Hematopoietic multipotent progenitor cell treated with erythropoietin and hydrocortisone succinate and interleukin-3 and kit ligand, for 8 days (in vitro differentiated cells): ENCODE measurements around the gene C2orf68.
A peak's percentile ranks its signal among the peaks of the same experiment; 100 is the strongest.
"Not testable (repeated sequence)": the region's sequence is repeated elsewhere in the genome, so short reads cannot be mapped to it uniquely, and the experiment has no call there.

ENCODE experiments used
- DNase-seq: peaks from one replicate; pipeline ENCODE4 v3.0.0-alpha.2; 2015

The C2orf68 gene

GRCh38 chr2:85611705-85612587 is at the start of gene C2orf68:
TSS of gene C2orf68 (minus strand) at chr2:85612066. CDS start at chr2:85611984, 82 bp downstream.
- peak; percentile 90 for DNase-seq

GRCh38 chr2:85661139-85661858 is 49.4 kb upstream of the C2orf68 start:
- DNase-seq = no peak

DNA sequence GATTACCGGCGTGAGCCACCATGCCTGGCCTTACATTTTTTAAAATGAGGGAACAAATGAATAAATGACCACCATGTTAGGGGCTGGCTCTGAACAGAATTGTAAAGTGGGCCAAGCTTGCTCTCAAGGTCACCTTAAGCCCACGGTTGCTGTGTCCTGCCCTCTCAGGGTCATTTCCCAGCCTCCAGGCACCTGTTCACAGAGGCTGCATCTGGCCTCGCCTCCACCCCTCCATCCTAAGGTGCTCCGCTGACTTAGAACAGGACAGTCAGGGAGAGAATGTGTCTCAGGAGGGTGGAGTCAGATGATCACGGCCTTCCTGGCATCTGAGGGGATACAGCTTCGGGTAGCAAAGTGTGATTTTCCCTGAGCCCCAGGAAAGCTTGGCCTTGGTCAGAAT is 48.9 kb upstream of the C2orf68 start:
- no peak for DNase-seq

DNA sequence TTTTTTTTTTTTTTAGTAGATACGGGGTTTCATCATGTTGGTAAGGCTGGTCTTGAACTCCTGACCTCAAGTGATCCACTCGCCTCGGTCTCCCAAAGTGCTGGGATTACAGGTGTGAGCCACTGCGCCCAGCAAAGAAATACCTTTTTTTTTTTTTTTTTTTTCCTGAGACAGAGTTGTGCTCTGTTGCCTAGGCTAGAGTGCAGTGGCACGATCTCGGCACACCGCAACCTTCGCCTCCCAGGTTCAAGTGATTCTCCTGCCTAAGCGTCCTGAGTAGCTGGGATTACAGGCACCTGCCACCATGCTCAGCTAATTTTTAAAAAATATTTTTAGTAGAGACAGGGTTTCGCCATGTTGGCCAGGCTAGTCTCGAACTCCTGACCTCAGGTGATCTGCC is 48.4 kb upstream of the C2orf68 start:
- DNase-seq = not testable (repeated sequence)

DNA sequence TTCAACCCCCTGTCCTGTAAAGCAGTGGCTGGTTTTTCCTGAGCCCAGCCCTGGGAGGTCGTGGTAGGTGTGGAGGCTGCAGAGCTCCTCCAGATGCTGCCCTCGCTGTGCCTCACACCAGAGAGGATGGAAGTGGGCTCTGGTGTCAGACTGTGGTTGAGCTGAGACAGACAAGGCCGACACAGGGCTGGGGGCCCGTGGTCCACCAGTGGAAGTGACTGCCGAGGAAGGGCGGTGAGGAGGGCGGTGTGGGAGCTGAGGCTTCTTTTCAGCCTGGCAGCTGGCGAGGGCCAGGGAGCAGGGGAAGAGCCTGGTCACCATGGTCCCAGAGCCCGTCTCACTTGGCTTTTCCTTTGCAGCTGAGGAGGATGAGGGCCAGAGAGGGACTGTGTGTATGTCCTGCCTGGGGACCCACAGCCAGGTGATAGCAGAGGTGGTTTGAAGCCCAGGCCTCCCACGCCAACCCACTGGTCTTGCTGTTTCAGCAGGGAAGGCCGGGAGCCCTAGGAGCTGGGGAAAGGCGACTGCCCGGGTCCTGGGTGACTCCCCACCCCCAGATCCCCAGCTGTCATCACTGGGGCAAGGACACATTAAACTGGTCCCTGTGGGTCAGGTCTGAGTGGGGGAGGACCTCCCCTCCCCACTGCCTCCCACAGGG is 47.6 kb upstream of the C2orf68 start:
- no peak for DNase-seq

- DNase-seq = not testable (repeated sequence)
Observed at GRCh38 chr2:85657399-85657798, 45.5 kb upstream of the C2orf68 start.

DNA sequence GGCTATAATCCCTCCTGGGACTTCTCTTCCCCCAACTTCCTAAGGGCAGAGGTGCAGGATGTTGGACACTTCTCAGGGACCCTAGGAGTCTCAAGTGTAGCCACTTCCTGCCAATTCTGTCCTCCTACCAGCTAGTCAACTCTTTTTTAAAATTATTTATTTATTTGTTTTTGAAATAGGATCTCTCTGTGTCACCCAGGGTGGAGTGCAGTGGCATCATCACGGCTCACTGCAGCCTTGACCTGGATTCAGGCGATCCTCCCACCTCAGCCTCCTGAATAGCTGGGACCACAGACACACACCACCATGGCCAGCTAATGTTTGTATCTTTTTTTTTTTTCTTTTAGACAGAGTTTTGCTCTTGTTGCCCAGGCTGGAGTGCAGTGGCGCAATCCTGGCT is 44.6 kb upstream of the C2orf68 start:
- no peak for DNase-seq

DNA sequence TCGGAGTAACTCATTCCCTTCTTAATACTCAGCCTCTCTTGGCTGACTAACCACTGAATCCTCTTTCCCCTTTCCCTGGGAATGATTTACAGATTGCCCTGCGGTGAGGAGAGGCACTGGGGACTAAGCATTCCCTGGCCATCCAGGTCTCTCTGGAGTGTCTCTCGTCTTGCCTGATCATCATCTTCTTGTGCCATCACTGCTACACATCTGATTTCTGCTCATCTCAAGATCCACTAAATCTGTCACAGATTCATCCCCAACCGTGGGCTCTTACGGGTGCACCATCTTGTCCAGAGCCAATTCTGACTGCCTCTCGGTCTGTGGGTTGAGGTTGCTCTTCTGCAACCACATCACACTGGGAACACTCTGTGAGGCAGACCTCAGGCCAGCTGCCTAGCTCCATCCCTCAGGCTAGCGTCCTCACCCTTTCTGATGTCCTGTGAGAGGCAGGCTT is 44.1 kb upstream of the C2orf68 start:
- no peak for DNase-seq

DNA sequence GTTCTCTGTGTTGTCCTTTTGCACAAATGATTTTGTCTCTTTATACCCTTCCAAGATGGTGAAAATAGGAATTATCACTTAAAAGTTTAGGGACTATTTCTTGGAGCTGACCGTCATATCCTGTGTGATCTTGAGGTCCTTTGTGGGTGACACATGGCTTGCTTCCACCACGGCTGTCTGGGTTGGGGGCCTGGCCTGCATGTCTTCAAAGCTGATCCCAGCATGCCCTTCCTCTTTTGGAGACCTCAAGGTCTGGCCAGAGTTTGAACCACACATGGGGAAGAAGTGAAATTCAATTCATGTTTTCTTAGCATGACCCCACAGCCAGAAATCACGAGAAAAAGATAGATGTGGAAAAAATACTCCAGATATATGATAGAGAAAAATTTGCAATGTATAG is 42.1 kb upstream of the C2orf68 start:
- no peak for DNase-seq

- no peak for DNase-seq
Observed at GRCh38 chr2:85652056-85652455, 40.2 kb upstream of the C2orf68 start.

DNA sequence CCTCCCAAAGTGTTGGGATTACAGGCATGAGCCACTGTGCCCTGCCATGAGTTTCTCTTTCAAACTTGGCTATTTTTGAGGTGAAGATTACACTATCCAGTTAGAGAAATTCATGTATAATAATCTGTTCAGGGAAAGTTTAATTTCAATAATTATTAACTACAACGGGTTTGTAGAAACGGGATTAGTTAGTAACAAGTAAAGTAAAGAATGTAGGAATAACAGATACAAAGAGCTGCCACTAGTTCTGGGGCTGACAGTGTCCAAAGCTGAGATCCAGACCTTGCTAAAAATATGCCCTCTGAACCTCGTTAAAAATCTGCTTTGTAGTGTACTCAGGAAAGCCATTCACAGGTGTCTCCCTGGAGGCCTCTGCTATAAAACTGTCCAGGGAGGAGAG is 39.2 kb upstream of the C2orf68 start:
- DNase-seq = no peak

GRCh38 chr2:85650456-85650855 is 38.6 kb upstream of the C2orf68 start:
- DNase-seq = no peak

DNA sequence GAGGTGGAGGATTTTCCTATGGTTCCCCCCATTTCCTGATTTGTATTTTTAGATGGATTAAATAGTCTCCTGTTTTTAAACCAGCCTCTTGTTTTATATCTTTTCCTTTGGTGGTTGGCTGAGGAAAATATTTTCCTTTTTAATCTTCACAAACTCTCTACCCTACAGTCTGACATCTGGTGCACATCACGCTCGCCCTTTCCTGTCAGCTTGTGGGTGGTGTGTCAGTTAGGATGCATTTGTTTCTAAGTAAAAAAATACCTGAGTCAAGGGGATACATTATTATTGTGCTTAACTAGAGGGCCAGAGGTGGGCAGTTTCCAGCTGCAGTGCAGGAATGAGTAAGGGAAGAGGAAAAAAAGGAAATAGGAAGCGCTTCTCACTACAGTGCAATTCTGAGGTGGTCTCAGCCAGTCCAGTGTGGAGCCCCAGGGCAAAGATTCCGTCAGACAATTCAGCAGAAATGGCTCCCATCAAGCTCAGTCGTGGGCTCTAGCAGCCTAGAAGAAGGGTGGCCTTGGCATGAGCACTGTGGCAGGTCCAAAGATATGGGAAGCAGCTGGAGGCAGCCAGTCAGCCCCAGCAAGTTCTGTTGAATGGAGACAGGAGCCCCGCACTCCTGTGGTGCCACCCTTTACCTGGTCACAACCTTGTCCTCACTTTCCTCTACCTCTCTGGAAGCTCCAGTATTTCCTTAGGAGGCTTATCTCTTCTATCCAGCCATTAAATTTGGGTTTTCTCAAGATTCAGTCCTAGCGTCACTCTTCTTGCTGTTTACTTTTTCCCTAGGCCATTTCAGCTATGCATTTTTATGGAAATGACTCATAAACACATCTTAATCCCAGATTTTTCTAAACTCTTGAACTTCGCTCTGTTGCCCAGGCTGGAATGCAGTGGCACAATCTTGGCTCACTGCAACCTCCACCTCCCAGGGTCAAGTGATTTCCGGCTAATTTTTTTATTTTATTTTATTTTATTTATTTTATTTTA is 37.6 kb upstream of the C2orf68 start:
- no peak for DNase-seq

DNA sequence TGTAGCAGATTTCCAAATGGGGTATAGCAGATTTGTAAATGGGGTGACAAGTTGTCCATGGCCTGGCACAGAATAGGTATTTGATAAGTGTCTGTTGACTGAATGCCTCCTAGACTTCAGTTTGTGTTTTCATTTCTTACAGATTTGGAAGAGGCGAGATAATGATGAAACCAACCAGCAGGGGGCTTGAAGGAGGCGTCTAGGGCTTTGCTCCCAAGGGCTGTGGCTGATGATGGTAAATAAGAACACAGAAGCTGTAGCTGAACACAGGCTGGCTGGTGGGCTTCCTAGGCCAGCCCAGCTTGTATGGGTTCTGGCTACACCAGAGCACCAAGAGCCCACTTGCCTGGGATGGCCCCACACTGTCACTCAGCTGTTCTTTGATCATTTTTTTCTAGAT is 36.8 kb upstream of the C2orf68 start:
- peak; percentile 67 for DNase-seq

- DNase-seq = no peak
Observed at GRCh38 chr2:85647823-85648526, 36.1 kb upstream of the C2orf68 start.

DNA sequence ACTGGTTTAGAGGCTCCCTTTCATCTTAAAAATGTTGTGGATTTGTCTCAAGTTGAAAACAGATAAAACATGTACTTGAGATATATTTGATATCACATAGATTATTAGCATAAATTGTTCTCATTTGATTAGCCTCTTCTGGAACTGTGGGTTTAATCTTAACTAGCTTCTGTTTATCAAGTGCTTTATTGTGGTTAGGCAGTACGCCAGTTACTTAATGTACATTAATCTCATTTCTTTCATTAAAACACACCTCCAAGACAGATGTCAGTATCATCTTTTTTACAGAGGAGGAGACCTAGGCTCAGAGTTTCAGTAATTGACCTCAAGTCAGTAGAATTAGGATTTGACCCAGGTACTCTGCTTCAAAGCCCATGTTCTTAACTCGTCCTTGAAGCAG is 34.3 kb upstream of the C2orf68 start:
- peak; percentile 73 for DNase-seq

- no peak for DNase-seq
Observed at GRCh38 chr2:85644909-85645308, 33.0 kb upstream of the C2orf68 start.

DNA sequence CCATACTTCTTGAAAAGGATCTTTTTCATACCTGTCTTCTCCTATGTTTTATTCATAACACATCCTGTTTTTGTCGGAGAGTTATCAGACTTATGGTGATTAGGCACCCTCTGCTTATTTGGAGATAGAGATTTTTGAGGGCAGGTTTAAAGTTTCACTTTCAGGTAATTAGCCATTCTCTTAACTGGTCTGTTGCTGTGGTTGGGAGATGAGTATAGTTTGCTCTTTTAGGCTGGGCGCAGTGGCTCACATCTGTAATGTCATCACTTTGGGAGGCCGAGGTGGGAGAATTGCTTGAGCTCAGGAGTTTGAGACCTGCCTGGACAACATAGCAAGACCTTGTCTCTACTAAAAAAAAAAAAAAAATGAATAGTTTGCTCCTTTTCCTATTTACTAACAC is 30.9 kb upstream of the C2orf68 start:
- no peak for DNase-seq

DNA sequence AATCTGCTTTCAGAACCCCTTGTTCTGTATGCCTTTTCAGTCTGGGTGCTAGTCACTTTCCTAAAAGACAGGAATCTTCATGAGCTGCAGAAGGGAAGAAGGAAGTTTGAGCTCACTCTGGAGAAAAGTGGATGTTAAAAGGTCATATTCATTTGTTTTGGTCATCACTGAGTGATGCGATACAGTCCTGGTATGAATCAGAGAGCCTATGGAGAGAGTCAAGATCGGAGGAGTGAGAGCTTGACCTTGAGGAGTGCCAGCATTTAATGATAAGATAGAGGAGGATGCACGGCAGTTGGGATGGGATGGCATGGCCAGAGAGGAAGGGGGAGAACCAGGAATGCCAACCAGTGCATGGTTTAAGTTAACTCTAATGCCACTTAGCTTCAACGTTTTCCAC is 23.8 kb upstream of the C2orf68 start:
- no peak for DNase-seq

DNA sequence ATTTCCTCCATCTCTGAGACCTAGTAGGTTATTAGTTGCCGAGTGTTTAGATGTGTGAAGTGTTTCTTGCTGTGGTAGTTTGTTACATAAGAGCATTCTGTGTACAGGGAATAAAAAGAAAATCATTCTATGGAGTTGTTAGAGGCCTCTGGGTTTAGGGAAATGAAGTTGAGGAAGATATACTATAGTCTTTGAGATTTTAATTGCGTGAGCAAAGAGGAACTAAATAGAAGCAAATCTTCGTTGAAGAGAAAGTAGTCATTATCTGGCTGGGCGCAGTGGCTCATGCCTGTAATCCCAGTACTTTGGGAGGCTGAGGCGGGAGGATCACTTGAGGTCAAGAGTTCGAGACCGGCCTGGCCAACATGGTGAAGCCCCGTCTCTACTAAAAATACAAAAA is 23.1 kb upstream of the C2orf68 start:
- DNase-seq = no peak

- no peak for DNase-seq
Observed at GRCh38 chr2:85631316-85631715, 19.4 kb upstream of the C2orf68 start.

- no peak for DNase-seq
Observed at GRCh38 chr2:85628658-85629057, 16.8 kb upstream of the C2orf68 start.
